OCI-M2 (cell line): Measurements from ENCODE around the gene RHOT2.

ENCODE experiments used
- DNase-seq: peaks from one replicate; lab custom pipeline; 2025; ENCODE audit not compliant: unreplicated experiment; lab: John Stamatoyannopoulos, UW

The RHOT2 gene

GRCh38 chr16:669666-670065 is 1.7 kb downstream of the RHOT2 start:
- DNase-seq, result no peak

- no peak for DNase-seq
Observed at GRCh38 chr16:670485-671352, 2.8 kb downstream of the RHOT2 start.

GRCh38 chr16:671353-672131 is 3.6 kb downstream of the RHOT2 start:
- DNase-seq, result no peak

- DNase-seq, result no peak
Observed at GRCh38 chr16:672371-672770, 4.4 kb downstream of the RHOT2 start.

- DNase-seq, result no peak
Observed at GRCh38 chr16:672851-673250, 4.9 kb downstream of the RHOT2 start.

- DNase-seq, result no peak
Observed at GRCh38 chr16:673399-673991, 5.6 kb downstream of the RHOT2 start.

GRCh38 chr16:674214-674881 is 6.4 kb downstream of the RHOT2 start:
- DNase-seq, result no peak

GRCh38 chr16:674968-675883 is 7.3 kb downstream of the RHOT2 start, which contains the start of gene RHBDL1:
Gene RHBDL1, plus strand, starts transcription at chr16:675671. Its CDS starts 120 bp downstream, at chr16:675791.
- DNase-seq, result no peak

GRCh38 chr16:675884-676564 is 8.1 kb downstream of the RHOT2 start:
- DNase-seq, result no peak

GRCh38 chr16:676565-676902 is 8.6 kb downstream of the RHOT2 start:
- DNase-seq, result no peak

- DNase-seq, result no peak
Observed at GRCh38 chr16:676913-677312, 9.0 kb downstream of the RHOT2 start.

GRCh38 chr16:677316-678190 is 9.6 kb downstream of the RHOT2 start:
- DNase-seq, result no peak

- DNase-seq, result no peak
Observed at GRCh38 chr16:678209-678857, 10.4 kb downstream of the RHOT2 start.

- peak; percentile 10 for DNase-seq
Observed at GRCh38 chr16:678858-679813, 11.2 kb downstream of the RHOT2 start.

- peak; percentile 25 for DNase-seq
Observed at GRCh38 chr16:679814-680624, 12.1 kb downstream of the RHOT2 start, which contains the start of gene STUB1. Gene STUB1, plus strand, starts transcription at chr16:680410. Its CDS starts 116 bp downstream, at chr16:680526.

- no peak for DNase-seq
Observed at GRCh38 chr16:680625-680945, 12.7 kb downstream of the RHOT2 start.
